Cardiac muscle cell (in vitro differentiated cells and primary cell): Measurements from ENCODE around the gene DRC3. TPM values are rescaled to one million over a fixed set of nuclear protein-coding genes. Genes with fewer than 3 reads are reported as not detected.

Source experiments
- DNase-seq, 2 donors: peaks; one replicate each; pipeline versions ENCODE4 v3.0.0 to v3.0.0-alpha.2; 2010 to 2017; ENCODE audit warnings: low read depth in 1 of 2, low spot score in 1 of 2
- H3K27ac ChIP-seq: fragments of 200-600 bp; sonication (generic); 2 replicates; pipeline ENCODE4 v1.5.1; 2016
- H3K27me3 ChIP-seq: fragments of 200-600 bp; sonication (generic); 2 replicates; pipeline ENCODE4 v1.6.0; 2016; ENCODE audit warnings: control low read depth
- H3K36me3 ChIP-seq: fragments of 200-600 bp; sonication (generic); 2 replicates; pipeline ENCODE4 v1.5.1; 2016; ENCODE audit warnings: control low read depth
- H3K4me1 ChIP-seq: fragments of 200-600 bp; sonication (generic); 2 replicates; pipeline ENCODE4 v1.8.1; 2017; ENCODE audit warnings: low read depth, mild to moderate bottlenecking, mixed run types
- H3K4me3 ChIP-seq: fragments of 200-600 bp; sonication (generic); 2 replicates; pipeline ENCODE4 v1.5.1; 2016; ENCODE audit warnings: mild to moderate bottlenecking
- H3K9me3 ChIP-seq: fragments of 200-600 bp; sonication (generic); 2 replicates; pipeline ENCODE4 v1.5.1; 2017; ENCODE audit warnings: low read depth, mild to moderate bottlenecking, control low read depth
- polyA plus RNA-seq: library from polyadenylated mRNA; unstranded; fragments of >200 nt; fragmentation: Nextera tagmentation; extraction: Ambion mirVana; gene quantifications from 2 replicates; pipeline ENCODE4 v1.2.1, GENCODE V29; 2016
- total RNA-seq: library from RNA; depleted of rRNA; stranded (reverse); fragments of >200 nt; gene quantifications from 2 replicates; pipeline ENCODE4 v1.2.3, GENCODE V29; 2016
- TF ChIP-seq, protein P1 (sequence below): IDR thresholded peaks from 2 replicates; pipeline ENCODE4 v1.5.1; 2012; ENCODE audit warnings: low read depth, mild to moderate bottlenecking, low read length

DRC3 gene
- total and polyA plus RNA-seq, 2 experiments from 2014 or later = 0.21 to 4.1 TPM

DNA sequence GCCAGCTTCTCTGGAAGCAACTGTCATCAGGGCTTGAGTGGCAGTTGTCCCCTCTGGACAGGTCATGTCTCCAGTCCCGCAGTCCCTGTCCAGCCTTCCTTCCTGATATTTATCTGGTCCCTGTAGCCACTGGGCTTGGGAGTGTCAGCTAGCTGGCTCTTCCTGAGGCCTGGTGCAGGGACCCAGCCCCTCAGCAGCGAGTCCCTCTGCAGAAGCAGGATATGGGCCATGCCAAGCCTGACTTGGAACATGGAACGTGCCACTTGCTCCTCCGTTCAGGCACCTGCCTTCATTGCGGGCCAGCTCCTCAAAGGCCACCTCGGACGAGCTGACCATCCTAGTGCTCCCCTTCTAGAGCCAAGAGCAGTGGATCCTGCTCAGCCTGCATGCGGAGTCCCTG, 26.3 kb downstream of the DRC3 start:
- Histone ChIP-seq H3K4me1 (peaks cover 13% of the 10 kb centered on the region), H3K27me3 (no peaks in the 10 kb centered on the region), H3K9me3 (no peaks in the 10 kb centered on the region), H3K4me3 (no peak overlapping the region), H3K36me3 (no peaks in the 10 kb centered on the region), H3K27ac (no peak overlapping the region)
- no peak for DNase-seq
- TF ChIP-seq, protein P1, sequence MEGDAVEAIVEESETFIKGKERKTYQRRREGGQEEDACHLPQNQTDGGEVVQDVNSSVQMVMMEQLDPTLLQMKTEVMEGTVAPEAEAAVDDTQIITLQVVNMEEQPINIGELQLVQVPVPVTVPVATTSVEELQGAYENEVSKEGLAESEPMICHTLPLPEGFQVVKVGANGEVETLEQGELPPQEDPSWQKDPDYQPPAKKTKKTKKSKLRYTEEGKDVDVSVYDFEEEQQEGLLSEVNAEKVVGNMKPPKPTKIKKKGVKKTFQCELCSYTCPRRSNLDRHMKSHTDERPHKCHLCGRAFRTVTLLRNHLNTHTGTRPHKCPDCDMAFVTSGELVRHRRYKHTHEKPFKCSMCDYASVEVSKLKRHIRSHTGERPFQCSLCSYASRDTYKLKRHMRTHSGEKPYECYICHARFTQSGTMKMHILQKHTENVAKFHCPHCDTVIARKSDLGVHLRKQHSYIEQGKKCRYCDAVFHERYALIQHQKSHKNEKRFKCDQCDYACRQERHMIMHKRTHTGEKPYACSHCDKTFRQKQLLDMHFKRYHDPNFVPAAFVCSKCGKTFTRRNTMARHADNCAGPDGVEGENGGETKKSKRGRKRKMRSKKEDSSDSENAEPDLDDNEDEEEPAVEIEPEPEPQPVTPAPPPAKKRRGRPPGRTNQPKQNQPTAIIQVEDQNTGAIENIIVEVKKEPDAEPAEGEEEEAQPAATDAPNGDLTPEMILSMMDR = no peak

DNA sequence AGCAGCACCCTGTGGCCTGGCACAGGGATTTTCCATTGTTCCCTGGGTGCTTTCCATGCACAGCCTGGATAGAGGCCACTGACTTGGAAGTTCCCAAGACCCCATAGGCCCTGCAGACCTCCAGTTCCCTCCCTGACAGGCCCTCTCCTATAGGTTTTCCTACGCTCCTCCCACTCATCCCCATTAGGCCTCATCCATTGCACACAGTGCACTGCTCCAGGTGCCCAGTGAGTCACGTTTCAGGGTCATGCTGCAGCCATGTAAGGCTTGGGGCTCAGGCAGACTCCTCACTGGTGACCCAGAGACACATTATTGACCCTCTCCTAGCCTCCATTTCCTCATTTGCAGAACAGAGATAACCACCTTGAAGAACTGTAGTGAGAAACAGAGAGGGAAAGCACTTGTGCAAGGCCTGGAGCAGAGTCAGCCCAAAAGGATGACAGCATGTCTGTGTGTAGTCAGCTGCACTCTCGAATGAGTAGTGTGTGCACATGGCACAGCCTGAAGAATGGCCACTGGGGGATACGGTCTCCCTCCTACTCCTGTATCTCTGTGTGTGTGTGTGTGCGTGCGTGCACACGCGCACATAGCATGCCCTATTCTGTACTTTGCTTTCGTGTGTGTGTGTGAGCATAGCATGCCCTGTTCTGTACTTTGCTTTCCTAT, 26.8 kb downstream of the DRC3 start:
- Histone ChIP-seq H3K27me3 (no peaks in the 10 kb centered on the region), H3K4me3 (no peak overlapping the region), H3K4me1 (peaks cover 7% of the 10 kb centered on the region), H3K36me3 (no peaks in the 10 kb centered on the region), H3K27ac (no peak overlapping the region), H3K9me3 (no peaks in the 10 kb centered on the region)
- no peak for DNase-seq
- TF ChIP-seq, protein P1 = no peak

DNA sequence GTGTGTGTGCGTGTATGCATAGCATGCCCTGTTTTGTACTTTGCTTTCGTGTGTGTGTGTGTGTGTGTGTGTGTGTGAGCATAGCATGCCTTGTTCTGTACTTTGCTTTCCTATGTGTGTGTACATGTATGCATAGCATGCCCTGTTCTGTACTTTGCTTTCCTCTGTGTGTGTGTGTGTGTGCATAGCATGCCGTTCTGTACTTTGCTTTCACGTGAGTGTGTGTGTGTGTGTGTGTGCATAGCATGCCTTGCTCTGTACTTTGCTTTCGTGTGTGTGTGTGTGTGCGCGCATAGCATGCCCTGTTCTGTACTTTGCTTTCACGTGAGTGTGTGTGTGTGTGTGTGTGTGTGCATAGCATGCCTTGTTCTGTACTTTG, 27.4 kb downstream of the DRC3 start:
- TF ChIP-seq, protein P1 = no peak
- Histone ChIP-seq H3K9me3 (no peaks in the 10 kb centered on the region), H3K36me3 (no peaks in the 10 kb centered on the region), H3K27me3 (no peaks in the 10 kb centered on the region), H3K4me3 (no peak overlapping the region), H3K4me1 (peaks cover 2% of the 10 kb centered on the region), H3K27ac (no peak overlapping the region)
- no peak for DNase-seq

DNA sequence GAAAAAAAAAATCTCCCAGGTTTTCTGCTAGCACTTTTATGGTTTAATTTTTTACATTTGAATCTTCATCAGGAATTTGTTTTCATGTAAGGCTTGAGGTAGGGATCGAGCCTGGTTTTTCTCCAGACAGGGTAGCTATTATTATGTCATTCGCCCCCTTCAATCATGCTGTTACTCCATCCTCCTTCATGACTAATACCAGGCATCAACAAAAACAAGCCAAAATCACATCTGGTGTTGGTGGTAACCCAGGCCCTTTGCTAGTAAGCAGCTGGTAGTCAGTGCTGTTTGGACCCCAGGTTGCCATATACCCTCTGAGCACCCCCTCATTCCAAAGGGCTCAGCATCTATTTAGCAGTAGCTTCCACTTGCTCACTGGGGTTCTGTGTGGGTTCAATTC, 29.5 kb downstream of the DRC3 start:
- DNase-seq = peak in 1 of 2 donors; percentile 4
- H3K9me3 ChIP-seq = no peaks in the 10 kb centered on the region
- H3K36me3 ChIP-seq = no peaks in the 10 kb centered on the region
- TF ChIP-seq, protein P1 = no peak
- no peak overlapping the region for H3K4me3 ChIP-seq
- no peaks in the 10 kb centered on the region for H3K4me1 ChIP-seq
- H3K27me3 ChIP-seq = no peaks in the 10 kb centered on the region
- no peak overlapping the region for H3K27ac ChIP-seq

DNA sequence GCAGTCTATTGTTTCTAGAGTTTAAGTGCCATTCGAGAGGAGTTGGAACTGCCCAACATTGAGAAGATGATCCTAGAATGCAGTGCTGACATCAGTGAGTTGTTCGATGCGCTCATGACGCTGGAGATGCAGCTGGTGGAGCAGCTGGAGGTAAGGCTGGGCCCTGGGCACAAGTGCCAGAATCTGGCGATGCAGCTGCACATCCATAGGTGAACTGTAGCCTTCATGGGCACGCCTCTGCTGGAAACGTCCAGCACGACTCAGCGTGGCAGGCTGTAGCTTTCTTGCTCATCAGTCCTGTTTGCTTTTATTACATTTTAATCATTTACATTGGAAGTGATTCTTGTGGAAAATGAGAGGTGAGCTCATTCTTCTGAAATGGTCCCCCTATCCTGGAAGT, 31.7 kb downstream of the DRC3 start:
- Histone ChIP-seq H3K4me3 (no peak overlapping the region), H3K9me3 (no peaks in the 10 kb centered on the region), H3K4me1 (peaks cover 16% of the 10 kb centered on the region), H3K27ac (no peak overlapping the region), H3K36me3 (no peaks in the 10 kb centered on the region), H3K27me3 (no peaks in the 10 kb centered on the region)
- TF ChIP-seq, protein P1 = no peak
- DNase-seq = no peak

DNA sequence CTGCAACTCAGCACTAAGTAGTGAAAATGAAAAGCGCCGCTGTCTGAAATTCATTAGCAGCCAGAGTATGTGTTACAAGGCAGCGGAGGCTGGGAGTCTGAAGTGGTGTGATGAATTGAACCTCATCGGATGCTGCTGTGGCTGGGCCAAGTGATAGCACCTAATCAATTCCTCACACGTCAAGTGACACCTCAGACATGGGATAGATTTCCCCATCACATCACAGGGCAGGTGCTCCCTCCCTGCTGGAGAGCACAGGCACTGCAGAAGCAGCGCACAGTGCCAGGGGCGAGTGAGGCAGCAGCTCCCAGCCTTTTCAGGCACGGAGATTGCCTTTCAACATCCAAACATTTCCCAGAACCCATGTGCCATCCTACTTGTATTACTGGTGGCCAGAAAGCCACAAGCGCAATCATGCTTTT, 32.2 kb downstream of the DRC3 start:
- no peaks in the 10 kb centered on the region for H3K27me3 ChIP-seq
- no peak overlapping the region for H3K27ac ChIP-seq
- no peak for DNase-seq
- H3K4me1 ChIP-seq = peaks cover 21% of the 10 kb centered on the region
- no peaks in the 10 kb centered on the region for H3K9me3 ChIP-seq
- H3K4me3 ChIP-seq = no peak overlapping the region
- no peaks in the 10 kb centered on the region for H3K36me3 ChIP-seq
- TF ChIP-seq, protein P1 = peak; percentile 34
